RWPE2 (cell line): Measurements from ENCODE around the gene RASL10B.

Experiments
- ATAC-seq: fragments of 200-7000 bp; cut with Tn5 transposase; 3 replicates; pipeline ENCODE4 v1.9.1; 2021; ENCODE audit warnings: low read depth
- DNase-seq: peaks from one replicate; pipeline ENCODE4 v3.0.0-alpha.2; 2020; ENCODE audit warnings: low spot score
- H3K27ac ChIP-seq: fragments of 450-650 bp; 2 replicates; pipeline ENCODE4 v1.5.1; 2017; ENCODE audit warnings: mild to moderate bottlenecking; ENCODE audit not compliant: poor library complexity, severe bottlenecking
- H3K27me3 ChIP-seq: fragments of 250-450 bp; sonication (Bioruptor Pico); 2 replicates; pipeline ENCODE4 v1.5.1; 2021; ENCODE audit warnings: mild to moderate bottlenecking, moderate library complexity; ENCODE audit not compliant: insufficient read depth, poor library complexity, severe bottlenecking
- H3K36me3 ChIP-seq: fragments of 250-450 bp; sonication (Bioruptor Pico); 2 replicates; pipeline ENCODE4 v1.5.1; 2020; ENCODE audit warnings: low read depth, mild to moderate bottlenecking, moderate library complexity
- H3K4me1 ChIP-seq: fragments of 250-450 bp; sonication (Bioruptor Pico); 2 replicates; pipeline ENCODE4 v1.5.1; 2021; ENCODE audit warnings: mild to moderate bottlenecking, moderate library complexity; ENCODE audit not compliant: insufficient read depth, poor library complexity, severe bottlenecking
- H3K4me3 ChIP-seq: fragments of 250-450 bp; sonication (Bioruptor Pico); 2 replicates; pipeline ENCODE4 v1.5.1; 2021; ENCODE audit warnings: mild to moderate bottlenecking, moderate library complexity; ENCODE audit not compliant: severe bottlenecking
- H3K9me3 ChIP-seq: fragments of 250-450 bp; sonication (Bioruptor Pico); 2 replicates; pipeline ENCODE4 v1.5.1; 2021; ENCODE audit warnings: mild to moderate bottlenecking, moderate library complexity; ENCODE audit not compliant: severe bottlenecking
- TF ChIP-seq, protein P1 (sequence below): fragments of 450-650 bp; IDR thresholded peaks from one replicate; pipeline ENCODE4 v1.5.1; 2017; ENCODE audit warnings: mild to moderate bottlenecking, moderate library complexity; ENCODE audit not compliant: poor library complexity, severe bottlenecking

Gene RASL10B

DNA sequence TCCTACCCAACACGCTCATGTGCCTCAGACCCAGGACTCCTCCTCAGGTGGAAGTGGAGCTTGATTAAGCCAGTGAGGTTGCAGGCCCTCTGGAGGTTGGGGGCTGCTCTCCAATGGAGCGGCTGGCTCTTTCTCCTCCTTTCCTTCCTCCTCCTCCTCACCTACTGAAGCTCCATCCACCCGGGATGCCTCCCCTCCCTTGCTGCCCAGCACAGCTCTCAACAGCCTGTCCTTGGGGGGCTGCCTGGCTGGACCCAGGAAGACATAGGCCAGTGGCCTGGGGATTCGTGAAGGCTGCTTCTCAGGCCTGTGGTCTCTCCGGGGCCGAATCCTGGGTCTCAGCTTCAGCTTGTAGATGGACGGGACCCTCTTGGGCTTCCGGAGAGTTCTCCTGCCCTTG lies 13.4 kb downstream of the RASL10B start:
- peaks cover 32% of the 10 kb centered on the region for H3K27me3 ChIP-seq
- no peaks in the 10 kb centered on the region for H3K36me3 ChIP-seq
- H3K27ac ChIP-seq, result no peak overlapping the region
- DNase-seq (no peak), ATAC-seq (no peak)
- no peak overlapping the region for H3K4me3 ChIP-seq
- H3K9me3 ChIP-seq, result no peaks in the 10 kb centered on the region
- TF ChIP-seq, protein P1, sequence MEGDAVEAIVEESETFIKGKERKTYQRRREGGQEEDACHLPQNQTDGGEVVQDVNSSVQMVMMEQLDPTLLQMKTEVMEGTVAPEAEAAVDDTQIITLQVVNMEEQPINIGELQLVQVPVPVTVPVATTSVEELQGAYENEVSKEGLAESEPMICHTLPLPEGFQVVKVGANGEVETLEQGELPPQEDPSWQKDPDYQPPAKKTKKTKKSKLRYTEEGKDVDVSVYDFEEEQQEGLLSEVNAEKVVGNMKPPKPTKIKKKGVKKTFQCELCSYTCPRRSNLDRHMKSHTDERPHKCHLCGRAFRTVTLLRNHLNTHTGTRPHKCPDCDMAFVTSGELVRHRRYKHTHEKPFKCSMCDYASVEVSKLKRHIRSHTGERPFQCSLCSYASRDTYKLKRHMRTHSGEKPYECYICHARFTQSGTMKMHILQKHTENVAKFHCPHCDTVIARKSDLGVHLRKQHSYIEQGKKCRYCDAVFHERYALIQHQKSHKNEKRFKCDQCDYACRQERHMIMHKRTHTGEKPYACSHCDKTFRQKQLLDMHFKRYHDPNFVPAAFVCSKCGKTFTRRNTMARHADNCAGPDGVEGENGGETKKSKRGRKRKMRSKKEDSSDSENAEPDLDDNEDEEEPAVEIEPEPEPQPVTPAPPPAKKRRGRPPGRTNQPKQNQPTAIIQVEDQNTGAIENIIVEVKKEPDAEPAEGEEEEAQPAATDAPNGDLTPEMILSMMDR, result no peak
- H3K4me1 ChIP-seq, result peaks cover 10% of the 10 kb centered on the region

- TF ChIP-seq, protein P1, result no peak
- H3K27me3 ChIP-seq, result peaks cover 28% of the 10 kb centered on the region
- no peak overlapping the region for H3K4me3 ChIP-seq
- peaks cover 10% of the 10 kb centered on the region for H3K4me1 ChIP-seq
- H3K27ac ChIP-seq, result no peak overlapping the region
- no peaks in the 10 kb centered on the region for H3K36me3 ChIP-seq
- ATAC-seq (no peak), DNase-seq (no peak)
- no peaks in the 10 kb centered on the region for H3K9me3 ChIP-seq
These were observed 13.8 kb downstream of the RASL10B start for GRCh38 chr17:35745246-35745645.

GRCh38 chr17:35745749-35746320 lies 14.4 kb downstream of the RASL10B start:
- DNase-seq (no peak), ATAC-seq (no peak)
- no peak overlapping the region for H3K27ac ChIP-seq
- no peaks in the 10 kb centered on the region for H3K9me3 ChIP-seq
- H3K36me3 ChIP-seq, result no peaks in the 10 kb centered on the region
- no peak overlapping the region for H3K4me3 ChIP-seq
- H3K27me3 ChIP-seq, result peaks cover 22% of the 10 kb centered on the region
- TF ChIP-seq, protein P1, result no peak
- peaks cover 10% of the 10 kb centered on the region for H3K4me1 ChIP-seq

- Histone ChIP-seq H3K27ac (no peak overlapping the region), H3K4me1 (peaks cover 10% of the 10 kb centered on the region), H3K27me3 (peaks cover 5% of the 10 kb centered on the region), H3K36me3 (no peaks in the 10 kb centered on the region), H3K9me3 (no peaks in the 10 kb centered on the region), H3K4me3 (no peak overlapping the region)
- DNase-seq, result no peak
- TF ChIP-seq, protein P1, result peak; percentile 90
- peak; percentile 78 for ATAC-seq
These were observed 16.1 kb downstream of the RASL10B start for GRCh38 chr17:35747540-35748017.

DNA sequence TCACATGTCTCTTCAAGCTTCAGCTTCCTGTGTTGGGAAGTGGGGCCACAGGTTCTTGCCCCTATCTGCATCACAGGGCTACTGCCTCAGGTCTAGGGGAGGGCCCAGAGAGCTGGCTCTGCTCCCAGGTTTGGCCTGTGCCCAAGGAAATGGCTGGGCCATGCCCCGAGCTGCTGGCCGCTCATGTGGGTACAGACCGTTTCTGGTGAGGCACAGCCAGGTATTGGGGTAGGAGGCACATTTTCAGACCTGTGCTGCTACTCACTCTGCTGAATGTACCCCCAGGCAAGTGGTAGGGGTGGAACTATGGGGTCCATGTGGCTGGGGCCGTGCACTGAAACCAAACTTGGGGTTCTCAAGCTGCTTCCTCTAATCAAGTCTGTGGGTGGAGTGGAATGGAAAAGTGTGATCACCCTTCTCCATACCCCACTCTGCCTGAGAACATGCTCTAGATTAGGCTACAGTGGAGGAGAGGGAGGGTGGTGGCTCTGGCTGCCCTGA lies 17.0 kb downstream of the RASL10B start:
- H3K36me3 ChIP-seq, result no peaks in the 10 kb centered on the region
- DNase-seq (no peak), ATAC-seq (peak; percentile 54)
- H3K4me3 ChIP-seq, result no peak overlapping the region
- peaks cover 10% of the 10 kb centered on the region for H3K4me1 ChIP-seq
- no peak overlapping the region for H3K27ac ChIP-seq
- no peaks in the 10 kb centered on the region for H3K27me3 ChIP-seq
- no peaks in the 10 kb centered on the region for H3K9me3 ChIP-seq
- TF ChIP-seq, protein P1, result no peak
